HepG2 (cell line): Measurements from ENCODE around the gene MYH3. TPM values are rescaled to one million over a fixed set of nuclear protein-coding genes. Genes with fewer than 3 reads are reported as not detected.

Experiments
- EEA1 ChIP-seq: sonication (generic); formaldehyde crosslinking; IDR thresholded peaks from 2 replicates; pipeline ENCODE4 v1.5.1; 2020; ENCODE audit warnings: mild to moderate bottlenecking, missing genetic modification reagents, borderline replicate concordance
- ELF4 ChIP-seq: sonication (generic); formaldehyde crosslinking; IDR thresholded peaks from 2 replicates; pipeline ENCODE4 v1.5.0; 2020; ENCODE audit warnings: missing genetic modification reagents, mild to moderate bottlenecking, moderate library complexity, borderline replicate concordance
- EP300 ChIP-seq, 3 experiments: sonication (generic) in 1 of 3; formaldehyde crosslinking in 1 of 3; IDR thresholded peaks; 2 replicates each; pipeline versions ENCODE4 v1.5.1 to v1.6.1; 2011 to 2020; ENCODE audit warnings: low read depth in 2 of 3, low read length in 2 of 3, borderline replicate concordance in 1 of 3, improper control_type of control experiment in 1 of 3, mild to moderate bottlenecking in 1 of 3, missing genetic modification reagents in 1 of 3, moderate library complexity in 1 of 3
- FOSL1 ChIP-seq: sonication (generic); formaldehyde crosslinking; IDR thresholded peaks from 2 replicates; pipeline ENCODE4 v1.9.0; 2021; ENCODE audit warnings: missing genetic modification reagents, borderline replicate concordance
- MED8 ChIP-seq: sonication (generic); formaldehyde crosslinking; IDR thresholded peaks from 2 replicates; pipeline ENCODE4 v1.8.1; 2023; ENCODE audit warnings: mild to moderate bottlenecking, missing genetic modification reagents; ENCODE audit not compliant: insufficient replicate concordance
- NRL ChIP-seq: sonication (generic); formaldehyde crosslinking; IDR thresholded peaks from 2 replicates; pipeline ENCODE4 v1.5.0; 2020; ENCODE audit warnings: missing genetic modification reagents, mild to moderate bottlenecking, moderate library complexity, borderline replicate concordance
- ONECUT2 ChIP-seq: sonication (generic); formaldehyde crosslinking; IDR thresholded peaks from 2 replicates; pipeline ENCODE4 v1.4.0; 2020; ENCODE audit warnings: missing genetic modification reagents
- PHB2 ChIP-seq: fragments of 450-650 bp; IDR thresholded peaks from 2 replicates; pipeline ENCODE4 v1.6.1; 2018; ENCODE audit not compliant: partially characterized antibody
- PLRG1 ChIP-seq: fragments of 450-650 bp; conservative IDR thresholded peaks from 2 replicates; pipeline ENCODE4 v1.6.1; 2016
- PPARG ChIP-seq: conservative IDR thresholded peaks from 2 replicates; pipeline ENCODE4 v1.6.1; 2016; ENCODE audit warnings: missing biosample characterization, missing genetic modification reagents
- PRMT3 ChIP-seq: sonication (generic); formaldehyde crosslinking; IDR thresholded peaks from 2 replicates; pipeline ENCODE4 v1.8.1; 2022; ENCODE audit warnings: low read depth, mild to moderate bottlenecking, moderate library complexity, missing genetic modification reagents, borderline replicate concordance
- ZNF205 ChIP-seq: IDR thresholded peaks from 2 replicates; pipeline ENCODE4 v1.6.1; 2018; ENCODE audit warnings: missing biosample characterization, missing genetic modification reagents
- ZNF230 ChIP-seq: sonication (generic); formaldehyde crosslinking; IDR thresholded peaks from 2 replicates; pipeline ENCODE4 v1.4.0; 2020; ENCODE audit warnings: mild to moderate bottlenecking, missing genetic modification reagents
- ZNF274 ChIP-seq: sonication (generic); formaldehyde crosslinking; IDR thresholded peaks from 2 replicates; pipeline ENCODE4 v1.5.1; 2020; ENCODE audit warnings: mild to moderate bottlenecking, missing genetic modification reagents
- ZNF552 ChIP-seq: sonication (generic); formaldehyde crosslinking; IDR thresholded peaks from 2 replicates; pipeline ENCODE4 v1.9.0; 2022; ENCODE audit warnings: missing genetic modification reagents, mild to moderate bottlenecking, borderline replicate concordance
- ZNF567 ChIP-seq: sonication (generic); formaldehyde crosslinking; IDR thresholded peaks from 2 replicates; pipeline ENCODE4 v1.8.1; 2023; ENCODE audit warnings: mild to moderate bottlenecking, missing genetic modification reagents, borderline replicate concordance
- ZNF737 ChIP-seq: sonication (generic); formaldehyde crosslinking; IDR thresholded peaks from 2 replicates; pipeline ENCODE4 v1.5.0; 2020; ENCODE audit warnings: missing genetic modification reagents, mild to moderate bottlenecking, borderline replicate concordance
- ZNF777 ChIP-seq: sonication (generic); formaldehyde crosslinking; IDR thresholded peaks from 2 replicates; pipeline ENCODE4 v1.4.0; 2020; ENCODE audit warnings: missing genetic modification reagents
- polyA plus RNA-seq, 8 experiments: library from polyadenylated mRNA; depleted of rRNA in 3 of 8; stranded (reverse) in 7 of 8; unstranded in 1 of 8; fragments of >200 nt; fragmentation: Illumina TruSeq in 4 of 8; extraction: Trizol in 4 of 8; gene quantifications; 2 replicates each; pipeline versions ENCODE4 v1.2.1 to v1.2.3, GENCODE V29; 2011 to 2016; ENCODE audit warnings: low read depth in 4 of 8, missing spikeins in 1 of 8, mixed read lengths in 1 of 8; ENCODE audit not compliant: insufficient read depth in 1 of 8
- total RNA-seq, 5 experiments: library from RNA; depleted of rRNA; stranded (reverse); fragments of >200 nt; fragmentation: Illumina TruSeq; extraction: Trizol; gene quantifications; 2 replicates each; pipeline ENCODE4 v1.2.3, GENCODE V29; 2016; ENCODE audit warnings: low read depth in 1 of 5
- TF ChIP-seq, protein P1 (sequence below): IDR thresholded peaks from 2 replicates; pipeline ENCODE4 v1.6.1; 2016
- TF ChIP-seq, protein P2 (sequence below): sonication (generic); formaldehyde crosslinking; IDR thresholded peaks from 2 replicates; pipeline ENCODE4 v1.4.0; 2020; ENCODE audit warnings: missing genetic modification reagents
- TF ChIP-seq, protein P3 (sequence below): sonication (generic); formaldehyde crosslinking; IDR thresholded peaks from 2 replicates; pipeline ENCODE4 v1.8.1; 2023; ENCODE audit warnings: mild to moderate bottlenecking, missing genetic modification reagents, borderline replicate concordance
- TF ChIP-seq, protein P4 (sequence below): sonication (generic); formaldehyde crosslinking; IDR thresholded peaks from 2 replicates; pipeline ENCODE4 v1.4.0; 2020; ENCODE audit warnings: missing genetic modification reagents, mild to moderate bottlenecking, borderline replicate concordance
- TF ChIP-seq, protein P5 (sequence below): sonication (generic); formaldehyde crosslinking; IDR thresholded peaks from 2 replicates; pipeline ENCODE4 v1.4.0; 2020; ENCODE audit warnings: mild to moderate bottlenecking, low read depth, missing genetic modification reagents

MYH3 gene
- total and polyA plus RNA-seq, 2 of the 13 experiments (the other 11 are each of a cell fraction or from before 2014, with no cell fraction given), result 2.5 to 4.5 TPM

DNA sequence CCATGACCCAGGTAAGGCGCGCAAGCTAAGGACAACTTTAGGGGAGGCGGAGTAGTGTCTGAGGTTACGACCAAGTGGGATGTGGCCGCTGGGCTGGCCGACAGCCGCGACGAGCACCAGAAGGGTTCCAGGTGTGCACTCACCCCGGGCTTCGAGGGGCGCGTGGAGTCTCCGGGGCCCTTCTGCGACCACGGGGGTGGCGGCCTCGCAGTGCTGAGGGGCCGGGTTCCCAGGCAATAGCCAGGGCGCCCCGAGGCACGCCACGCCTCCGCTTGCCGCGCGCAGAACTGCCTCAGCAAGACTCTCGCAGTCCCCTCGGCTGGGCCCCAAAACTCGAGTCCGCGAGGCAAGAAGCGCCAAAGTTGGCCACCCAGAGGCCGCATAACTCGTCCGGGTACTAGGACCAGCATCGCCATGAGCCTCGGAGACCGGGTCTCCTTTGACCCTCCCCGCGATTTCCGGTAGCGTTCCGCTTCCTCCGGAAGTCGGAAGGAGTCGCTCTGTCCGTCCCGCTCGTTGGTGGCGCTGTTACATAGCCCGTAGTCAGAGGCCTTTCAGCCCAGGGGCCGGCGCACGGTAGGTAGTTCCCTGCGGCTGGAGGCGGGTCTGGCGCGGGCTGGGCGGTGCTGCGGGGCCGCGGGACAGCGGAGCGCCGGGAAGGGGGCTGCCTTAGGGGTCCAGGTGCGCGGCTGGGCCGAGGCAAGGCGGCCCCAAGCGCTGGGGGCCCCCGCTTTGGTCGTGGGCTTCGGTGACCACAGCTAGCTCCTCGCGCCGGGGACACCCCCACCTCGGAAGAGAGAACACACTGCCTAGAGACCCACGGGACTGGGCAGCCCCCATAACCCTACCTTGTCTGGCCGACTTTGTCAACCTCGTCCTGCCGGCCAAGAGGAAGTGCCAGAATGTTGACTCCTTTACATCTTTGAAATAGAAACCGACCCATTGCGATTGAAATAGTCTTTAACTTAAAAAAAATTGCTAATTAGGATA is 40.3 kb upstream of the MYH3 start, which contains the start of the genes ADPRM and SCO1 (continued):
- TF ChIP-seq, protein P1, sequence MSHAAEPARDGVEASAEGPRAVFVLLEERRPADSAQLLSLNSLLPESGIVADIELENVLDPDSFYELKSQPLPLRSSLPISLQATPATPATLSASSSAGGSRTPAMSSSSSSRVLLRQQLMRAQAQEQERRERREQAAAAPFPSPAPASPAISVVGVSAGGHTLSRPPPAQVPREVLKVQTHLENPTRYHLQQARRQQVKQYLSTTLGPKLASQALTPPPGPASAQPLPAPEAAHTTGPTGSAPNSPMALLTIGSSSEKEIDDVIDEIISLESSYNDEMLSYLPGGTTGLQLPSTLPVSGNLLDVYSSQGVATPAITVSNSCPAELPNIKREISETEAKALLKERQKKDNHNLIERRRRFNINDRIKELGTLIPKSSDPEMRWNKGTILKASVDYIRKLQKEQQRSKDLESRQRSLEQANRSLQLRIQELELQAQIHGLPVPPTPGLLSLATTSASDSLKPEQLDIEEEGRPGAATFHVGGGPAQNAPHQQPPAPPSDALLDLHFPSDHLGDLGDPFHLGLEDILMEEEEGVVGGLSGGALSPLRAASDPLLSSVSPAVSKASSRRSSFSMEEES (CRISPR knock-in tag), result peak; percentile 64; the same call in 1 of the 2 replicates
- TF ChIP-seq, protein P2, sequence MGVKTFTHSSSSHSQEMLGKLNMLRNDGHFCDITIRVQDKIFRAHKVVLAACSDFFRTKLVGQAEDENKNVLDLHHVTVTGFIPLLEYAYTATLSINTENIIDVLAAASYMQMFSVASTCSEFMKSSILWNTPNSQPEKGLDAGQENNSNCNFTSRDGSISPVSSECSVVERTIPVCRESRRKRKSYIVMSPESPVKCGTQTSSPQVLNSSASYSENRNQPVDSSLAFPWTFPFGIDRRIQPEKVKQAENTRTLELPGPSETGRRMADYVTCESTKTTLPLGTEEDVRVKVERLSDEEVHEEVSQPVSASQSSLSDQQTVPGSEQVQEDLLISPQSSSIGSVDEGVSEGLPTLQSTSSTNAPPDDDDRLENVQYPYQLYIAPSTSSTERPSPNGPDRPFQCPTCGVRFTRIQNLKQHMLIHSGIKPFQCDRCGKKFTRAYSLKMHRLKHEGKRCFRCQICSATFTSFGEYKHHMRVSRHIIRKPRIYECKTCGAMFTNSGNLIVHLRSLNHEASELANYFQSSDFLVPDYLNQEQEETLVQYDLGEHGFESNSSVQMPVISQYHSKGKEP (CRISPR knock-in tag), result no peak
- TF ChIP-seq ZNF567 (CRISPR knock-in tag) (no peak; the same call in 1 of the 2 replicates), EEA1 (CRISPR knock-in tag) (no peak), MED8 (CRISPR knock-in tag) (no peak), ONECUT2 (CRISPR knock-in tag) (peak; percentile 20; the same call in 1 of the 2 replicates), ZNF274 (CRISPR knock-in tag) (peak; percentile 82; the same call in 1 of the 2 replicates), ZNF737 (CRISPR knock-in tag) (no peak), NRL (CRISPR knock-in tag) (peak; percentile 69; the same call in 1 of the 2 replicates), ZNF552 (CRISPR knock-in tag) (peak; percentile 75; the same call in 1 of the 2 replicates), ZNF205 (CRISPR knock-in tag) (0 out of 2 replicates have a peak, but pooled peaks have one; percentile 33), ZNF230 (CRISPR knock-in tag) (peak; percentile 85), PHB2 (no peak), PLRG1 (no peak), PRMT3 (CRISPR knock-in tag) (no peak), ZNF777 (CRISPR knock-in tag) (peak; percentile 55), ELF4 (CRISPR knock-in tag) (0 out of 2 replicates have a peak, but pooled peaks have one; percentile 21), PPARG (CRISPR knock-in tag) (no peak; the same call in 1 of the 2 replicates), EP300 (IDR thresholded peaks at IDR 0.05; ENCODE audit: low read depth in 2 of 2, low read length in 2 of 2) (no peak), EP300 (CRISPR knock-in tag; IDR thresholded peaks at IDR 0.05; ENCODE audit: borderline replicate concordance) (peak; percentile 48; the same call in 1 of the 2 replicates), FOSL1 (CRISPR knock-in tag) (peak; percentile 55)
- TF ChIP-seq, protein P3, sequence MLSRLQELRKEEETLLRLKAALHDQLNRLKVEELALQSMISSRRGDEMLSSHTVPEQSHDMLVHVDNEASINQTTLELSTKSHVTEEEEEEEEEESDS (CRISPR knock-in tag), result no peak
- TF ChIP-seq, protein P4, sequence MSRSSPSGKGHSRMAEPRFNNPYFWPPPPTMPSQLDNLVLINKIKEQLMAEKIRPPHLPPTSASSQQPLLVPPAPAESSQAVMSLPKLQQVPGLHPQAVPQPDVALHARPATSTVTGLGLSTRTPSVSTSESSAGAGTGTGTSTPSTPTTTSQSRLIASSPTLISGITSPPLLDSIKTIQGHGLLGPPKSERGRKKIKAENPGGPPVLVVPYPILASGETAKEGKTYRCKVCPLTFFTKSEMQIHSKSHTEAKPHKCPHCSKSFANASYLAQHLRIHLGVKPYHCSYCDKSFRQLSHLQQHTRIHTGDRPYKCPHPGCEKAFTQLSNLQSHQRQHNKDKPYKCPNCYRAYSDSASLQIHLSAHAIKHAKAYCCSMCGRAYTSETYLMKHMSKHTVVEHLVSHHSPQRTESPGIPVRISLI (CRISPR knock-in tag), result peak; percentile 40; the same call in 1 of the 2 replicates
- TF ChIP-seq, protein P5, sequence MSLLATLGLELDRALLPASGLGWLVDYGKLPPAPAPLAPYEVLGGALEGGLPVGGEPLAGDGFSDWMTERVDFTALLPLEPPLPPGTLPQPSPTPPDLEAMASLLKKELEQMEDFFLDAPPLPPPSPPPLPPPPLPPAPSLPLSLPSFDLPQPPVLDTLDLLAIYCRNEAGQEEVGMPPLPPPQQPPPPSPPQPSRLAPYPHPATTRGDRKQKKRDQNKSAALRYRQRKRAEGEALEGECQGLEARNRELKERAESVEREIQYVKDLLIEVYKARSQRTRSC (CRISPR knock-in tag), result no peak
